ENCODE measurements around the gene INTS3.

DNA sequence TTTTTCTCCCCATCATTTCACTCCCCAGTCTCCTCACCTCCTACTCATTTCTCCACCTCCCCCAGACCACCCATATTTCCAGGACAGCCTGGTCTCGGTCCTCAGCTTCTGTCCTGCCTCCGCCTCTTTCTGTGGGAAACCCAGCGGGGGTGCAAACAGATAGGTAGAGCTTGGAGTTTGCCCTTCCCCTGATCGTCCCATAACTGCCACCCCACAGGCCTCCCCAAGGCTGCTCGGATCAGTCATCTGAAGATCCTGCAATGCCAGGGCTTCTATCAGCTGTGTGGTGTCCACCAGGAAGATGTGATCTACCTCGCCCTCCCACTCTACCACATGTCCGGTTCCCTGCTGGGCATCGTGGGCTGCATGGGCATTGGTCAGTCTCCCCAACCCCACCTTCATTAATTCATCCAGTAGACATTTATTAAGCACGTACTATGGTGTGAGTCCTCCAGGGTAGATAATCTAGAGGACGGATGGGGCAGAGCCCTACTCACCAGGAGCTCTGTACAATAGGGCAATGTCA, 49.1 kb downstream of the INTS3 start:
- TF ChIP-seq, protein P1, sequence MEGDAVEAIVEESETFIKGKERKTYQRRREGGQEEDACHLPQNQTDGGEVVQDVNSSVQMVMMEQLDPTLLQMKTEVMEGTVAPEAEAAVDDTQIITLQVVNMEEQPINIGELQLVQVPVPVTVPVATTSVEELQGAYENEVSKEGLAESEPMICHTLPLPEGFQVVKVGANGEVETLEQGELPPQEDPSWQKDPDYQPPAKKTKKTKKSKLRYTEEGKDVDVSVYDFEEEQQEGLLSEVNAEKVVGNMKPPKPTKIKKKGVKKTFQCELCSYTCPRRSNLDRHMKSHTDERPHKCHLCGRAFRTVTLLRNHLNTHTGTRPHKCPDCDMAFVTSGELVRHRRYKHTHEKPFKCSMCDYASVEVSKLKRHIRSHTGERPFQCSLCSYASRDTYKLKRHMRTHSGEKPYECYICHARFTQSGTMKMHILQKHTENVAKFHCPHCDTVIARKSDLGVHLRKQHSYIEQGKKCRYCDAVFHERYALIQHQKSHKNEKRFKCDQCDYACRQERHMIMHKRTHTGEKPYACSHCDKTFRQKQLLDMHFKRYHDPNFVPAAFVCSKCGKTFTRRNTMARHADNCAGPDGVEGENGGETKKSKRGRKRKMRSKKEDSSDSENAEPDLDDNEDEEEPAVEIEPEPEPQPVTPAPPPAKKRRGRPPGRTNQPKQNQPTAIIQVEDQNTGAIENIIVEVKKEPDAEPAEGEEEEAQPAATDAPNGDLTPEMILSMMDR (IDR thresholded peaks at IDR 0.05; ENCODE audit: extremely low read depth in 1 of 2, insufficient read depth in 1 of 2, low read depth in 1 of 2, low read length in 2 of 2): no peak
- TF ChIP-seq EZH2 (IDR thresholded peaks at IDR 0.05; ENCODE audit: borderline replicate concordance, low read depth, low read length, severe bottlenecking) (no peak), POLR2AphosphoS5 (IDR thresholded peaks at IDR 0.05; ENCODE audit: insufficient read depth, low read depth, low read length) (no peak), POLR2A (IDR thresholded peaks at IDR 0.05; ENCODE audit: low read depth, low read length) (no peak), MYC (IDR thresholded peaks at IDR 0.05; ENCODE audit: low read depth, low read length) (no peak)
- TF ChIP-seq, protein P2, sequence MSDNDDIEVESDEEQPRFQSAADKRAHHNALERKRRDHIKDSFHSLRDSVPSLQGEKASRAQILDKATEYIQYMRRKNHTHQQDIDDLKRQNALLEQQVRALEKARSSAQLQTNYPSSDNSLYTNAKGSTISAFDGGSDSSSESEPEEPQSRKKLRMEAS (IDR thresholded peaks at IDR 0.05; ENCODE audit: insufficient read depth, insufficient read length): no peak
